NK-92 (cell line): ENCODE measurements around the gene TBK1.

Source experiments
- DNase-seq: peaks from one replicate; lab custom pipeline; 2025; ENCODE audit not compliant: unreplicated experiment; lab: John Stamatoyannopoulos, UW

Gene TBK1

GRCh38 chr12:64450711-64451486 lies 1.0 kb upstream of the TBK1 start:
- no peak for DNase-seq

GRCh38 chr12:64452559-64453329 lies 824 bp downstream of the TBK1 start:
- no peak for DNase-seq

- no peak for DNase-seq
Observed at GRCh38 chr12:64455506-64455905, 3.6 kb downstream of the TBK1 start.

GRCh38 chr12:64456119-64456518 lies 4.2 kb downstream of the TBK1 start:
- no peak for DNase-seq

GRCh38 chr12:64457032-64457431 lies 5.1 kb downstream of the TBK1 start:
- no peak for DNase-seq

- DNase-seq = no peak
Observed at GRCh38 chr12:64457466-64457865, 5.5 kb downstream of the TBK1 start.

- no peak for DNase-seq
Observed at GRCh38 chr12:64457923-64458322, 6.0 kb downstream of the TBK1 start.

- no peak for DNase-seq
Observed at GRCh38 chr12:64459394-64459891, 7.5 kb downstream of the TBK1 start.

- no peak for DNase-seq
Observed at GRCh38 chr12:64461634-64462414, 9.9 kb downstream of the TBK1 start.

- no peak for DNase-seq
Observed at GRCh38 chr12:64466178-64466577, 14.3 kb downstream of the TBK1 start.

- DNase-seq = no peak
Observed at GRCh38 chr12:64468966-64469365, 17.0 kb downstream of the TBK1 start.

GRCh38 chr12:64469455-64470142 lies 17.7 kb downstream of the TBK1 start:
- DNase-seq = no peak

GRCh38 chr12:64470495-64470894 lies 18.6 kb downstream of the TBK1 start:
- DNase-seq = no peak

GRCh38 chr12:64473176-64473575 lies 21.3 kb downstream of the TBK1 start:
- DNase-seq = no peak

- no peak for DNase-seq
Observed at GRCh38 chr12:64475518-64475917, 23.6 kb downstream of the TBK1 start.

GRCh38 chr12:64476844-64477243 lies 24.9 kb downstream of the TBK1 start:
- no peak for DNase-seq

GRCh38 chr12:64478661-64479060 lies 26.7 kb downstream of the TBK1 start:
- no peak for DNase-seq

- no peak for DNase-seq
Observed at GRCh38 chr12:64480148-64480547, 28.2 kb downstream of the TBK1 start.

GRCh38 chr12:64486657-64487056 lies 34.7 kb downstream of the TBK1 start:
- DNase-seq = no peak

GRCh38 chr12:64491718-64492117 lies 39.8 kb downstream of the TBK1 start:
- no peak for DNase-seq

GRCh38 chr12:64493513-64493912 lies 41.6 kb downstream of the TBK1 start:
- no peak for DNase-seq
